HG03521 (cell line): Measurements from ENCODE around the gene ERC2.
A peak's percentile ranks its signal among the peaks of the same experiment; 100 is the strongest.

Experiments
- ATAC-seq: cut with Tn5 transposase; IDR thresholded peaks from one replicate; pipeline ENCODE4 v1.9.1; 2021; ENCODE audit warnings: mild to moderate bottlenecking, moderate library complexity; ENCODE audit not compliant: unreplicated experiment

The ERC2 gene

DNA sequence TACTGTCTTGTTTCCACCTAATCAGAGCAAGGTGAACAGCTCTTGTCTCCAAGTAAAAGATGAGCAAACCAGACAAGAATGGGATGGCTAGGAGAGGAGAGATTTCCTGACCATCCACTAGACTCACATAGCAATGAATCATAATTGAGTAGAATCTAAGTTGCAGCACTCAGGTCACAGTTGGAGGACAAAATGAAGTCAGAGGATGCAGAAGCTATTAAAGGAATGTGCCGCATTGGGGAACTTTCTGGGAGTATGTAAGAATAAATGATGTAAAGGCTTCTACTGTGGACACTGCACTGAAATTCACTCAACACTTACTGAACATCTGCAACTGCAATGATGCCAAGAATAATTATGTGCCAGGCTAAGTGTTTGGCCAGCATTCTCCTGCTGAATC lies 763.7 kb downstream of the ERC2 start:
- ATAC-seq: no peak

DNA sequence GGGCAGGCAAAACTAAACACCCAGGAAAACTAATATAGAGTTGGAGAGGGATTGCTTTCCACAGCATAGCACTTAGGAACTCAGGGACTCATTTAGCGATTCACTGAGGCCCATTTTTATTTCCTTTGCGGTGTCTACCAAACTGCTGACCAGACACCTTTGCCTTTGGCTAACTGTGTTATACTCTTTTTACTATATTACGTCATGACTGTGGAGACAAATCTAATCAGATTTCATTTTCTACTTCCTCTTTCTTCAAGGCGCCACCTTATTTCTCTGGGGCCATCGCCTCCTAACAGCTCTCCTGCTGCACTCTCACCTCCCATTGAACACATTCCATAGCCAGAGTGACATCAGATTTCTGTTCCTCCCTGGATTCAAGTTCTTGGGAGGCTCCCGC lies 765.4 kb downstream of the ERC2 start:
- ATAC-seq: no peak

DNA sequence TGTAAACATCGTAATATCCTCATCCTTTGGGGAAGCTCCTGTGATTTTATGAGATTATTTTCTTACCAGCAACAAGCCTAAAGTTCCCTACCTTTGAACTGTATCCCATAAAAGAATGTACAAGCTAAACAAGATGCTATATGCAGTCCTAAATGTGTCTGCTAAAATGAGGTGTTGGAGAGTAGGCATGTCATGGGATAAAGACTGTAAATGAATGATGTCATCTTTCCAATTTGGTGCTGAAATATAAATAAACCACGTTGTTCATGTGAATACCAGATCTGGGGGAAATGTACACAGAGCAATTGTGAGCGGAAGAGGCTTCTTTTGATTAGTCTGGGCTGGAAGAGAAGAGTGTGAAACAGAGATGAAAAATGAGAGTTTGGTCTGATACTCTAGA lies 766.3 kb downstream of the ERC2 start:
- no peak for ATAC-seq

DNA sequence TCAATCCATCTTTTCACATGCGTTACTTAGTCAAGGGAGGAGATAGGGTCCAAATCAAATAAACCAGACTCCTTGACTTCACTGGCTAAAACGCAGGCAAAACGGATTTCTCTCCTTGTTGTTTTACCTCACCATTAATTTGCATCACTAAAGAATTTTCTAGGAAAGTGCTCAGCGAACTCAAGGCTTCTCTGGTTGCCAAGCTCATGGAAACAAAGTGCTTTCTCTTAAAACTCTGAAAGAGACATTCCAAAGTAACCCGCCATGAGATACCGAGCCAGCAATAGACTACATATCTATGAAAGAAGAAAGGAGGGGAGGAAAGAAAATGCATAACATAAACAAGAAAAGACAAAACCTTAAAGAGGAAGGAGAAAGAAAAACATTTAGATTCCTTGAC lies 769.4 kb downstream of the ERC2 start:
- ATAC-seq: no peak

DNA sequence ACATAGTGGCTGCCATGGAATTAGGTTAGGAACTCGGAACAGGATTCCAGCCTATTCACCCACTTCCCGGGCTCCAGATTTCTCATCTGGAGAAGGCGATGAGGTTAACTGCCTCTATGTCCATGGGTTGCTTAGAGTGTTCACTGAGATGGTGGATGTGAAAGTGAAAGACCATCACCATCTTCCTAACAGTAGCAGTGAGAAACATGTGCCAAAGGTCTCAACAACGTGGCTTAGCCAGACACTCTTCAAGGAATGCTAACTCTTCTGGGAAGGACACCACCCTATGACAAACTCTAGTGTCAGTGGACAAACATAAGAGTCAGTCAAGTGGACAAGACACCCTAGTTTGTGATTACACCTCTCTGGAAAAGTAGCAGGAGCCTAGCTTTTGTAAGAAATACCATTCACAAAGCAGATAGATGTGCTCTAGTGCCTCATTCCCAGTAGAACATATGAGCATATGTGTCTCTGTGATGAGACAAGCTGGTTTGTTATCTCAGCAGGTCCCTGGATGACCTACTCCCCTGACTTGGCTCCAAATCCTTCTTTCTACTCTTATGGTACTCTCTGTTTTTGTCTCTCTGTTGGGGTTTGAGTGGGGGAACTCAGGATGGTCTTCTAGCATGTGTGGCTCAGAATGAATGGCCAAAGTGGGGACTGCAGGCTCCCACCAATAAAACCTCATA lies 770.9 kb downstream of the ERC2 start:
- ATAC-seq: no peak

DNA sequence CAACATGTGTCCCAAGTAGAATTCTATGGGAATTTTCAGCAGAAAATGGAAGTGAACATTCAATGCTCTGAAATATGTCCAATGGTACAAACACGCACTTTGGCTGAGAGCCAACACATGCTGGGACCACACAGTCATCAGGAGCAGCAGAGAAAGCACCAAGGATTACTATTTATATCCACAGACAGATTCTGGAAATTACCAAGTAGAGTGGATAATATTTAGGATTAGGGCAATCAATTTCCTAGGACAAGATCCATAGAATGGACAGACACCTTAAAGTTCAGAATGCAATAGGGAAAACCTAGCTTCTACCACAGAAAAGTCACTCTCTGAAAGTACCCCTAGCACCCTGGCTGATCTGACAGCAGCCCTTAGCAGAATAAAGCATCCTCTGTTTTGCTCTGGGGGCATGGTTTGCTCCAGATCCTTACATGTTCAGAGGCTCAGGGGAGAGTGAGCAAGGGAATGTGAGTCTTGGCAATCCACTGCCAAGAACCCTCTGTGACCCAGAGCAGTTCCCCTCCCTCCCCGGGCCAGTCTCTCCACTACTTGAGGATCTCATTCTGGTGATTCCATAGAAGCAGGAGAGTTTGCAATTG lies 775.2 kb downstream of the ERC2 start:
- no peak for ATAC-seq

DNA sequence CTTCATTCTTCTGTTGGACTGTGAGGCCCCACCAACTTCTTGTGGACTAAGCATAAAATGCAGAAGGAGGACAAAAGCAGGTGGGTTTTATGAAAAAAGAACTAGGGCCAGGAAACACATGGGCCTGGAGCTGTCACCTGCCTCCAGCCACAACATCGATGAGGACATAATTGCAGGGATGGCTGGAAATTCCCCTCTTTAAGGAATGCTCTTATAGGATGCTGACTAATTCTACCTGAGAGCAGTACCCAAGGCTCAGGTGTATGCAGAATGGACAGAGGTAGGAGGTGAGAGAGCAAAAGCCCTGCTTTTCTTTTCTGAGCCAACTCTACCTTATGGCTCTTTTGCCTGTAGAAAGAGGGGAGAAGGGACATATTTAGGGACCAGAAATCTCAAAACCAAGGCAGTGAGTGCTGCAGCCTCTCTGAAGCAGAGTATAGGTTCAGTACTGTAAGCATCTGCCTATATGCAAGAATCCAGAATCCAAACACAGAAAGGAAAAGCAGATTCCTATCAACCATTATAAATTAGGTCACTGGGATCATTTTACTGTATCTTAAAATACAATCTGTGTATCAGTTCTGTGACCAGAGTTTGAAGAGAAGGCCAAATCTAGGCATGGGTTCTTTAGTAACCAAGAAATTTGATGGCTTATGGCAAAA lies 775.8 kb downstream of the ERC2 start:
- no peak for ATAC-seq

DNA sequence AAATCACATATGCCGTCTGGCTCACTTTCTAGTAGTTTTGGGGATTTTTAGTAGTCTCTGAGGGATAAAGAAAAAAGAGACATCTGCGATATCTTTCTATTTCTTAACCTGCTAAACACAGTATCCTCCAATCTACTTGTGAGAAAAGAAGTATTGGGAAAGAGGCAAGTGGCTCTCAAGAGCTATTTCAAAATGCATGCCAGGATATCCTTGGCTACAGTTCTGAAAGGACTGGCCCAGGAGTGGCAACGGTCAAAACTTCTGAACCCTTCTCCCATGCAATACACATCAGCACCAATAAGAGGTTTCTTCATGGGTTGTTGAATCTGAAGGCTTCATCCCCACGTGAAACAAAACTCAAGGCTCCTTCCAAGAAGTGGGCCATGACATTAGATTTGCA lies 777.1 kb downstream of the ERC2 start:
- no peak for ATAC-seq

DNA sequence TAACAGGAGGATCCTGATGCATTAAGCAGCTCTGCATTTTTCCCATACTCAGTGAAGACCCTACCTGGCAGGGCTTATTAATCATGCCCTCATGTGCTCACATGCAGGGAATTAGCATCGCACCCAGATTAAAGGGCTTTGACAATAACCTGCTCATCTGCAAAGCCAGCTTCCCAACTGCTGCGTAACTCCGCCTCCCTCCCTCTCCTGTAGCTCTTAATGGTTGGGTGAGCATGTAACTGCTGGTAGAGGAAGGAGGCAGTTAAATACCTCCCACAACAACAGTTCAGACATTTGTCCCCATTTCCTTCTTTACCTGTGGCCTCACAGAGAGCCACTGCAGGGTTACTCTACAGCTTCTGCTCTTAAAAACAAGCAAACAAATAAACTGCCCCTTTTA lies 777.5 kb downstream of the ERC2 start:
- no peak for ATAC-seq

DNA sequence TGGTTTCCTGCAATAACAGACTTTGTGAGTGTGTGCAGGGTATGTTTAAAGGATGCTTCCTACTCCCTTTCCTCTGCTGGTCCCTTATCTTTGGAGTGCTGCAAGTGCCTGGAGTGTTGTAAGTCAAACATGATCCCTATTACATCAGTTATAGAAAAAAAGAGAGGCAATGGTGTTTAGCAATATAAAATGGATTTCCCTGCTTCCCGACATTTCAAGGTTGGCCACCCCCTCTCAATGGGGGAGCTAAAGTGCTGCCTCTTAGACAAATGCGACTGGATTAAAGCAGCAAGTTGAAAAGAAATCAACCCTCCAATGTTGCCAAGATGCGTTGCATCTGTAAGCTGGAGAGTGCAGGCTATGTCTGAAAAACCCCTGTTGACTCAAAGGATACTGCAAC lies 778.1 kb downstream of the ERC2 start:
- ATAC-seq: no peak

DNA sequence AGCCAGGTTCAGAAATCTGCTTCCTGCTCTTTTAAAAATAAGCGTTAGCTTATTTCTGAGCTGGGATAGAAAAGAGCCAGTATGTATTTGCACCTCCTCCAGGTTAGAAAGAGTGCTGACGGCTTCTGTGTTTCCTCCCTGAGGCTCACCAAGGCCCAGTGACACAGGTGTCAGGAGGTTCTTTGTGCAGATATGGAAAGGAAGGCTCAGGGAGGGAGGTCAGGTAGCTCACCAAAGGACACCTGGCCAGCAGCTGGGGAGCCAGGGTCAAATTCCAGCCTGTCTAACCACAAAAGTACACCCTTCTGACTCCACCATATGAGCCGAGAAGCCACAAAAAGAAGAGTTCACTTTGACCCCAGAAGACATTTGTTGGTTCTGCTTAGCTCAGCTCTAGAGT lies 780.1 kb downstream of the ERC2 start:
- no peak for ATAC-seq

DNA sequence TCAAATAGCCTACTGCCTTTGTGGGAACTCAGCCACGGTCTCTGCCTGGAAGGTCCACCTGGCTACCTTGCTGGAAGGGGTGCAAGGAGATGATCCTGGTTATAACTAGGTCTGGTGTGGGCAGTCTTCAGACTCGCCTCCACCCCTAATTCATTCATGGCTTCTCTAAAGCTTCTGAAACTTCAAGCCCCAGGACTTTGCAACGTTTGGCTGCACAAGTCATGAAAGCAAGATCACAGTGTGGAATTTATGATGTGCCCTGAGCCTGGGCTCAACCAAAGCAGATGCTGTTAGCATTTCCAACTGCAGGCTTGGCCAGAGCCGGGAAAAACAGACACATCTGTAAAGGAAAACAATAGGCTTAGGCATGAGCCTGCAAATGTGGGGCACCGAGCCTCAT lies 780.7 kb downstream of the ERC2 start:
- no peak for ATAC-seq

DNA sequence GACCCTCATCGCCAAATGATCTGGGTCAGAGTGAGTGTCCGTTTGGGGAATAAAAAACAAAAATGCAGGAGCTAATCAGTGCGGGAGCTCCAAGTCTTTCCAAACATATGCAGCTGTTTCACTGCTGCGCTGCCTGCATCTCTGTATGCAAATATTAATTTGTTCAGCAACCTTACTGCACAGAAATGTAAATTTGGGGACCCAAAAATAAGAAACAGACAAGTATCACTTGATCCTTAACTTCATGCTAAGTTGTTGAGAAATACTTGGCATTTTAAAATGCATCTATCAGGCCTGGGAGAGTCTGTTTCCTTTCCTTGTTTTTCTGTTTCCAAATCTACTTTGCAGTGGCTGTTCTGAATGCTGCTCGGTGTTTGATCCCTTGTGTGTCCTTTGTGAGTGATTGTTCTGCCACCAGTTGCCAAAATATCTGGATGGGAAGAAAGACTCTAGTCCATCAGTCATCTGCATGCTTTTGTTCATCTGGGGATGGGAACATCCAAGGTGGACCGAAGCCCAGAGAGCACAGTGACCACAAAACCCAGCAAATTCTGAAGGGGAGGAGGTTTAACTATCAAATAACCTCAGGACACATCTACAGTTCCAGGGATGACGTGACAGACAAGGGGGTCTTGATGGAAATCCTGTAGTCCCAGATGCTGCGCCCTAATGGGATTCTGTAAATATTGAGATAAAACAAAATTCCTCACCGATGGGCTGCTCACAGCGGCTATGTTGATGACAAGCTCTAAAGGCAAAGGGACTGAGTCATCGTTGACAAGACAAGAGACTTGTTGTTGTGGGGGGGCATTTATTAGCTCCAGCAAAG lies 781.6 kb downstream of the ERC2 start:
- no peak for ATAC-seq

DNA sequence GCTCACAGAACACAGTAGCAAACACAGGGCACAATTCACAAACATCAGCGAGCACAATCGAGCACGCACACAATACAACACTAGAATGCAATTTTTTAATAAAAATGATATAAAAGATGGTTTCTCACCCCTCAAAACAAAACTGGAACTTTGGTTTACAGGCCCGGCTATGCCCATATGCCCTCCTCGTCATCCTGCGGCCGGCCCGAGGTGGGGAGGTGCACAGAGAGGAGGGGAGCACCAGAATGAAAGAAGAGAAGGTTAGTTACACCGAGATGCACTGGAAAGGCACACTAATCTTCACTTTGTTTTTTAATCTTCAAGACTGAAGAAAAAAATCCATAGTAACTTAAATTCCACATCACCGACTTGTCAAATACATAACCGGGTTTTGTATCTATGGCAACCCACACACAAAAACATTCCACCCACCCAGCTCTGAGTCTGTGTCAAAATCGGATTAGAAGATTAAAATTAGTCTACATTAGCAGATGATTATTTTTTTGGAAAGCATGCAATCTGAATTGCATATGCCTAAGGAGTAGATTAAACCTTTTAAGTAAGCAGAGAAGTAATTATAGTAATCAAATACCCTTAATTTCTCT lies 784.5 kb downstream of the ERC2 start:
- ATAC-seq: no peak

DNA sequence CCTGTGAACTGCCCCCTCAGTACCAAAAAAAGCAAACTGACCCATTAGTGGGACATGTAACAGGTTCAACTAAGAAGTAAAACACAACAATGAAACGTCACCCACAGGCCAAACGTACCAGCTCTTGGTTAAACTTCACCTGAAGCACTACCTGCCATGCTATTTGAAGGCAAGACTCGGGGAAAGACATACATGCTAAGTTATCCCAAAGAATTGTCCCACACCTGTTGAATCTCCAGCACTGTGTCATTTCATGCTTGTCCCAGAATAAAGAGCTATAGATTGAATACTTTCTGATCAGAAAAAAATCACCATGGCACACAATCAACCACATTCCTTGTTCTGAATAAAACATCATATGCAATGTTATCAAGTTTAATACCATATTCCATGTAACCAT lies 785.8 kb downstream of the ERC2 start:
- no peak for ATAC-seq

DNA sequence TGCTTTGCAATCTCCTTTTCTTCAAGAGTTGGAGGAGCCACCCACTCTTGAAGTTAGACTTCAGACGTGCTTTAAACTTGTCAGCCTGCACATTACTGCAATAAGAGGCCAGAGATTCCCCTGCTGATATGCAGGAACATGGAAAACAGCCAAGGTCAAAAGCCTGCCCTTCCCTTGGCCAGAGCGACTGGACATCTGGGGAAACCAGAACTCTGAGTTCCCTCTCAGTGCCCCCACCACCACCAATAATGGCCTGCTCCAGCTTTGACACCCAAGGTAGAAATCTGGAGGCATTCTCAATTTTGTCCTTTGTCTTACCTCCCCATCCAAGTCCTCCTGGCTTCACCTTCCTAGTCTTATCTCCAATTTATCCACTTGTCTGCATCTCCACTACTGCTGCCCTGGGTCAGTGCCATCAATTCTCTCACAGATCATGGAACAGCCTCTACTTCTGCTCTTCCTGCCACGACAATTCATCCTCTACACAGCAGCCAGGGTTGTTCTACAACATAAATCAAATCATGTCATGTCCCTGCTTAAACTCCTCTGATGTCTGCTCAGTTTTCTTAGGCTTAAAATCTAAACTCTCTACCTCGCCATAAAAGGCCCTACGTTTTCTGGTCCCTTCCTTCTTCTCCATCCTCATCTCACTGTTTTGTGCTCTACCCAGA lies 789.6 kb downstream of the ERC2 start:
- ATAC-seq: no peak

DNA sequence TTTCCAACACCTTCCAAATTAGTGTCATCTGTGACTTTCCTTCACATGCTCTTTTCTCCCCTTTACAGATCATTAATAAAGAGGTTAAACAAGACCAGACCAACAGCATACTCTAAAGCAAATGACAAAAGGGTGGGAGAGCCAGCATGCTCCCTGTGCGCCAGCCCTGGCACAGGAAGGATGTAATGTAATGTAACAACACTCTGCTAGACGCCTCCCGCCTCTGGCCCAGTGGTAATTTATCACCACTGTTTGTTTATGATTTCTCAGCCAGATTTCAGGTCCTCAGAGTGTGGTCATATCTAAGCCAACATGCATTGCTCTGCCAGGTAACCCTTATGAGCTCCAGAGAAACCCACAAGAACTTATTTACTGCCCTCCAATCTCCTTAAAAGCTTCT lies 791.6 kb downstream of the ERC2 start:
- ATAC-seq: no peak

DNA sequence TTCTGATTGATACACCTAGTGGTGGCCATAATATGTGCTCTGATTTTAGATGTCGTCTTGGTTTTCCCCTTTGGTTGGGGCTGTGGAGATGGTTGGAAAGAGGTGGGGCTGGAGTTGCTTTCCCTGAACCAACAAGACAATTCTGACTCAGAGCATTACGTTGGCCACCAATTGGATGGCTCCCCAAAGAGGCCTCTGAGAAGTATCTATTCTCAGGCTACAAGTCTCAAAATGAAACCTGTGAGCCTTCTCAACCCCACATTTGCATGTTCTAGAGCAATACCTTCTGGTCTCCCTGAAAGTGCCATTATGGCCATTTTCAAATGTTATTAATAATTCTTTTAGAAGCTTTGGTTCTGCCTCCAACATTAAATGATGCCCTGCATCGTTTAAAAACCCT lies 792.8 kb downstream of the ERC2 start:
- ATAC-seq: peak; percentile 99

DNA sequence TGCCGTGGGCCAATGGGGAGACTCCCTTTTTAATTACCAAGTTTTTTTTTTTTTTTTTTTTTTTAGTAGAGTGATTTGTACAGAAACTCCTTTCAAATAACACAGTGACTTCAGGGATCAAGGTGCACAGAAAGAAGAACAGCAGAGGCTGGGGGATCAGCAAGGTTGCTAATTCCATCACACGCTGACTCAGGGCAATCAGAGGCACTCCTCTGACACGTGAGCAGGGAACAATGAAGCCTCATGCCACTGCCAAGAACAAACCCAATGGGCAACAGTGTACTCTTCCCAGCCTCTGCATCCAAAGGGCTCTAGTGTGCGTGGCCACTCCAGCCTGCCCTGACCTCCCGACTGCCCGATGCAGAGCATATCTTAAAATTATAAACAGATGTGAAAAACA lies 794.5 kb downstream of the ERC2 start:
- no peak for ATAC-seq

DNA sequence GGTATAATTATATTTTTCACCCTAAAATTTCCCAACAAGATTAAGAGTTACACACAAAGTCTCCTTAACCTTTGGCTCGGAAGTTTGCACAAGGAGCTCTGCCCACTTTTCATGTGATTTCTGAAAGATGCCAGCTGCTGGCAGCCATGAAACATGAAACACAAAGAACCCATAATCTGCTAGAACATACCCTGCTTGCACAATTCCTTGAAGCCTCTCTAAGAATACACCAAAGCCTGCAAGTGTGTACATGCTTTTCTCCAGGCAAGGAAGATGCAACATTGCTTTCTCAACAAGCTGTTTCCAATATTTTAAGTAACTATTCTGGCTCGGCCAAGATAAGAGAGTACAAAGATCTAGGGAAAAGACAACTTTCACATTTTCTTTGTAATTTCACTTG lies 799.1 kb downstream of the ERC2 start:
- ATAC-seq: no peak

DNA sequence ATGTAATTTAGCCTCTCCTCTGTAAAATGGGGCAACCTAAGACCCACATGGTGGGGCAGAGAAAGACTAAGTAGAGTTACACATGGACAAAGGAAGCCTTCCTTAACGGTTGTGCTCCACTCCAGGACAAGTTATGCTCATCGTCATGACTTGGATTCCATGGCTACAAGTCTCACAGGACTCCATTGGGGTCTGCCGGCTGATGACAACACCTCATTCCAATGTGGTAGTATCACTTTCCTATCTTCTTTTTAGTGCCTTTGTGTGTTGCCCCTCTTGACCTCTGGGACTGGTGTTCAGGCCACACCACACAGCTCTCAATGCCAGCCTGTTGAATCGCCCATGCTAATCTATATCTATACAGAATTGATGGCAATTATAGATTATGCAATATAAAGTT lies 799.9 kb downstream of the ERC2 start:
- no peak for ATAC-seq
